ENCODE results near the gene VAPB.

DNA sequence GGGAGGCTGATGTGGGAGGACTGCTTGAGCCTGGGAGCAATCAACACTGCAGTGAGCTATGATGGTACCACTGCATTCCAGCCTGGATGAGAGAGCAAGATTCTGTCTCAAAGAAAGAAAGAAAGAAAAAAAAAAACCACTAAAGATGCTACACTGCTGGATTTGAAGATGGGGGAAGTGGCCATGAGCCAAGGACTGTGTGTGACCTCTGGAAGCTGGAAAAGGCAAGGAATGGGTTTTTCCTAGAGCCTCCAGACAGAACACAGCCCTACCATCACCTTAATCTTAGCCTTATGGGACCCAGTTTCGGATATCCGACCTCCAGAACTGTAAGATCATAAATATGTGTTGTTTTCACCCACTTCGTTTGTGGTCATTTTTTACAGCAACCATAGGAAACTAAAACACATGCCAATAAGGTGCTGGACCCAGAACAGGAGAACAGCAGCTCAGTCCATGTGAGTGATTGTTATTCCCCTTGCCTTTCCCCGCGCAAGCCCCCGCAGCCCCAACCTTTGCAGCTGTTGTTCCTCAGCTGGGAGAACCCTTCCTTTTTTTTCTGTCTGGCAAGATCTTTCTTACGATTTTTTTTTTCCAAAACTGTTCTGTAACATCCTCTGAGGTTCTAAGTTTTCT is 11.1 kb upstream of the VAPB start:
- no peak for TF ChIP-seq POLR2AphosphoS5 (IDR thresholded peaks at IDR 0.05; ENCODE audit: borderline replicate concordance, low read depth, low read length)
- TF ChIP-seq EZH2 (IDR thresholded peaks at IDR 0.05) = no peak

All from SK-N-MC (cell line).